HG02885 (cell line): ENCODE measurements around the gene PSMA2.

Experiments
- ATAC-seq: cut with Tn5 transposase; IDR thresholded peaks from one replicate; pipeline ENCODE4 v1.9.1; 2021; ENCODE audit warnings: mild to moderate bottlenecking; ENCODE audit not compliant: unreplicated experiment, poor library complexity

Gene PSMA2

DNA sequence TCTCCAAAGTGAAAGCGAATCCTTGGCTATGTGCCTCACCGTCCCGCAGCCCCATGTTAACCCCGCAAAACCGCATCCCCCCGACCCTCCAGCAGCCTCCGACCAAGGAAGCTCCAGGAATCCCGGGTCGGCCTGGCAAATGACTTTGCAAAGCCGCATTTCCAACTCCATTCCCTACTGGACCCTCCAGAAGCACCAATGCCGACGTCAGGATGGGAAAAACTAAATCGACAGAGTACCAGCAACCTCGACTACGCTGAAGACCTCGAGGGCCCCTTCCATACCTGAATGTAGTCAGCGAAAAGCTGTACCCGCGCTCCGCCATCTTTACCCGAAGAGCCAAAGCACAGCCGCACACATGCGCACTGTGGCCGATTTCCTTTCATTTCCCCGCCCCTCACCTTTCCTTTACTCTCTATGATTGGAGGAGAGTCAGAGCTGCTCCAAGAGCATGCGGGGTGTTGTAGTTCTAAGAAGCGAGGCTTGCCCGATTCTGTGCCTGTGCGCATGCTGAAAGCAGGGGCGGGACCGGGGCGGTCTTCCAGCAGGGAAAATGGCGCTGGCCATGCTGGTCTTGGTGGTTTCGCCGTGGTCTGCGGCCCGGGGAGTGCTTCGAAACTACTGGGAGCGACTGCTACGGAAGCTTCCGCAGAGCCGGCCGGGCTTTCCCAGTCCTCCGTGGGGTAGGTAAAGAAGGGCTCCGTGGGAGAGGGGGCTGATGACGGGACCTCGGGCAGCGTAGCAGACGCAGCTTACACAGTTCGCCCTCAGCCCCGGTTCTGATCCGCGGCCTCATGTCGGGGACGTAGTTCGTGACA, at the start of gene PSMA2, which contains the start of gene MRPL32:
Gene PSMA2, minus strand, starts transcription at position 341 of the 818 bp plus-strand sequence. Its CDS starts 16 bp downstream, at position 325.
Gene MRPL32, plus strand, starts transcription at position 543 of the 818 bp plus-strand sequence. Its CDS starts 11 bp downstream, at position 554.
- ATAC-seq, result peak; percentile 99

GRCh38 chr7:42981601-42982000, 49.6 kb upstream of the PSMA2 start:
- ATAC-seq, result no peak

DNA sequence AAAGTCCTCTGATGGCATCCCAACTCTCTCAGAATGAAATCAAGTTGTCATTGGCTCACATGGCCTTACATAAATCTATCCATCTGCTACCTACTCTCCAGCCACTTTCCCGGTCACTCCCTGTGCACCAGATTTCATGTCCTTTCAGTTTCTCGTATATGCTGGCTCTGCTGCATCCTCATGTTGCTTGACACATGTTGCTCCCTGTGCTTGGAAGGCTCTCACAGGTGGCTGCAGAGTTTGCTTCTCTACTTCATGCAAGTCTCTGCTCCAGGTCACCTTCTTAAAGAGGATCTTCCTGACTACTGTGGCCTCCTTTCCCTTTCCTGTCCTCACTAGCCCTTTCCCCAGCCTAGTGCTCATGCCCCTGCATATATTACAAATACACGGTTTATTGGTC, 48.5 kb upstream of the PSMA2 start:
- no peak for ATAC-seq

DNA sequence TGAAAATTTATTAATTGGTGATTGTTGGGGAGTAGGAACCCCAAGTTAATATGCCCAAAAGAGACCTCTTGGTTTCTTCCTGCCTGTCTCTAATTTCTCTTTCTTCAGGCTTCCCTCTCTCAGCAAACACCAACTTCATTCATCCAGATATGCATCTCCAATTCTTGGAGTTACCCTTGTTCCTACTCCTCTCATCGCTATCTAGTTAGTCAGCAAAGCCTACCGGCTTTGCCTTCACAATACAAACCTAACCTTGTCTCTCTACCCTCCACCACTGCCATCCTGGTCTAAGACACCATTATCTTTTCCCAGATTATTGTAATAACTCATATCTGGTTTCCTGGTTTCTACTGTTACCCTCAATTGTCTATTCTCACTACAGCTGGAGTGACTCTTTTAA, 48.1 kb upstream of the PSMA2 start:
- no peak for ATAC-seq

DNA sequence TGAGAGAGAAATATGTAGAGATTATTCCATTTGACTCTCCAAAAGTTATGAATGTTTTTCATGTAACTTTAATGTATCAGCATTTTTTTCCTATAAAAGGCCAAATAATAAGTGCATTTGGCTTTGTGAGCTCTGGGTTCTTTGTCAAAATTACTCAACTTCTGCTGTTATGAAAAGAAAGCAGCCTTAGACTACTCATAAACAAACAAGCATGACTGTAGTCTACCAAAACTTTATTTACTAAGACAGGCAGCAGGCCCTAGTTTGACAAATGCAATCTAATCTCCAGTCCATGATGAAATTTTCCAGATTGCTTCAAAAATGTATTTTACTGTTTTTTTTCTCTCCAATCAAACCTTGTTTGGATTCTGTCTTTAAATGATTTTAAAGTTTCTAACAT, 46.5 kb upstream of the PSMA2 start:
- ATAC-seq, result no peak

GRCh38 chr7:42976371-42976770, 44.4 kb upstream of the PSMA2 start:
- ATAC-seq, result no peak

- no peak for ATAC-seq
Measured at GRCh38 chr7:42972699-42973500, 40.9 kb upstream of the PSMA2 start.

DNA sequence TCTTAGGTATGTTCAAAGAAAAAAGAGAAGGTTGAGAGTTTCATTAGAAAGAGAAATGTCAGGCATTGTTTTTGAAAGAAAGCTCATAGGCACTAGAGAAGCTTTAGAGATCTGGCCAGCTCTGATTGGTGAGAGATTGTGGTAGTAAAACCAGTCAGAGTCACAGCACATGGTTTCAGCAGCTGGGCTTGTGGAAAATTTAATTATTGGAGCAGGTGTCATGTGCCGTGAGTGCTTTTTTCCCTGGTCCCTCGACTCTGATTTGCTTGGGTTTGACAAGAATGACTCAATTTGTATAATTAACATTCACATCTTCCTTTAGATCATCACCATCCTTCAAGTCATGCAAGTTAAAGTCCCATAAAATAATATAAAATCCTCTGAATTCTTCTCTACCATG, 35.4 kb upstream of the PSMA2 start:
- ATAC-seq, result no peak

DNA sequence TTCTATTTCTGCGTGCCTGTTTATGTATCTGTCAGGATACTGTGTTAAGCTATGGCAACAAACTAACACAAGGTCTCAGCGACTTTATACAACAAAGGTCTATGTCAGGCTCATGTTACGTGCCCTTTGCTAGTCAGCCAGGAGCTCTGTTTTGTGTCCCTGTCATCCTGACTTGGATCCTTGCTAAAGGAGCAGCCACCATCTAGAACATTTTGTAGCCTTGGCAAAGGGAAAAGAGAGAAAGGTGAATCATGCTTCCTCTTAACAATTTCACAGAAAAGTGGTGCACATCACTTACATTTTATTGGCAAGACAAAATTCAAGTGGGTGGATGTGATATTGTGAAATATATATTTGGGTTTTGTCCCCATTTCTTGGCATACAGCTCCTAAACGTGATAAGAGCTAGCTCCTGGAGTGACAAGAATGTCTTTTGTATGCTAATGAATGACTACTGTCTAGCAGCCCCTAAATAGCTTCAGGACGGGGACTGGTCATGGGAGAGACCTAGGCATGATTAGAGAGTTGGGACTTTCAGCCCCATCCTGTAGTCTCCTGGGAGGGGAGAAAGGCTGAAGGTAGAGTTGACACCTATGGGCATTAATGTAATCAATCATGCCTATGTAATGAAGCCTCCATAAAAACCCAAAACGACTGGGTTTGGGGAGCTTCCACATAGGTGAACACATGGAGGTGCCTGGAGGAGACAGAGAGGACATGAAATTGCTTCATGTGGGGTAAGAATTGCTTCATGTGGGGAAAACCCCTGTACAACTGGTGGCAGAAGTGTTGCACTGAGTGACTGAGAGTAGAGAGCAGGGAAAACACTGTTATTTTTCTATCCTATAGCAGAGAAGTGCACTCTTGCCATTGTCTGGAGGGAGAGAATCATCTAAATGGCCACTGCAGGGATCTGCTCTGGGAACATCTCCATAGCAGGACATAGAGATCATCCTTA, 33.2 kb upstream of the PSMA2 start:
- ATAC-seq, result peak; percentile 66

DNA sequence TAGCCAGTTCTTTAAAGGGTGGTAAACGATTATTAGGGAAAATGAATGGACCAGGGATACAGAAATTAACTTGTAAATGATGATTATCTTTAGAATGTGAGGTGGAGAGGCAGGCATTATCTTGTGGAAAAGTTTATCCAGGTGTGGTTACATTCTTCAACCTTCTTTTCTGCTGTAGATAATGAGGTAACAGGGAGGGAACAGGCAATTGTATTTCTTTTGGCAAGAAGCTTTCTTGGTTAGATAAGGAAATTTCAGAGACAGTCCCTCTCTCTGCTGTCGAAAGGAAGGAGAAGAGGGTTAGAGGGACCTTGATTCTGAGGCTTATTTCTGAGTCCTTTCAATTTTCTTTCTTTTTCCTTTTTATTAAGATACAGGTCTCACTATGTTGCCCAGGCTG, 32.3 kb upstream of the PSMA2 start:
- ATAC-seq, result no peak

- no peak for ATAC-seq
Measured at GRCh38 chr7:42961170-42961569, 29.2 kb upstream of the PSMA2 start.

DNA sequence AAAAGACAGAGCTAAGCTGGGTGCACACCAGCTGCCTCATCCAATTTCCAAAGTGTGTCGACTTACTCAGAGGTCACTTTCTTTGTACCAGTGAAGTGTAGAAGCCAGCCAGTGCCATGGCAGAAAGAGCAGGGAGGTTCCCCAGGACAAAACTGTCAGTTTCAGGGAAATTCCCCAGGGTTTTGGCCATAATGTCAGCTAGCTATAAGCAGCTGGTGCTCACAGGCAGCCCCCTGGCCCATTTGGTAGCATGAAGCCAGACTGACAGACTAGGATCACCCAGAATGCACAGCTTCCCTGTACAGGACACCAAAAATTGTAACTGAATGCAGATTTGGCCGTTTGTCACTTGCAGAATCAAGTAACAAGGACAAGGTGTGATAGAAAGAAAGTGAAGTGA, 28.8 kb upstream of the PSMA2 start:
- no peak for ATAC-seq

DNA sequence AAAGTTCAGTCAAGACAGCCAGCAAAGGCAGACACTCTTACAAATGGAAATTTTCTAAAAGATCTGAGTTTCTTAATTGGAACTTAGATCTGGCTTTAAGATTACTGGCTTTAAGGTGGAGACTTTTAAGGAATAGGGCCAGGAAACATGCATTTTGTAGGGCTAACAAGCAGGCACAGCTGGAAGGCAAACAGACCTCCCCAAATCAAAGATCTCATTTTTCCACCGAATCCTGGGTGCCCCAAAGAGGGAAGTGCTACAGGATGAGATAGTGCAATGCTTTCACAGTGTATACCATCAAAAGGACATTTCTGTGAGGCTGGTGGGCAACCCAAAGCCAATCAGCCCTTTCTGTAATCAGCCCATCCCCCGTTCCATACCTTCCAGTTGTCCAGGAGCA, 27.6 kb upstream of the PSMA2 start:
- no peak for ATAC-seq

- no peak for ATAC-seq
Measured at GRCh38 chr7:42956062-42956461, 24.1 kb upstream of the PSMA2 start.

DNA sequence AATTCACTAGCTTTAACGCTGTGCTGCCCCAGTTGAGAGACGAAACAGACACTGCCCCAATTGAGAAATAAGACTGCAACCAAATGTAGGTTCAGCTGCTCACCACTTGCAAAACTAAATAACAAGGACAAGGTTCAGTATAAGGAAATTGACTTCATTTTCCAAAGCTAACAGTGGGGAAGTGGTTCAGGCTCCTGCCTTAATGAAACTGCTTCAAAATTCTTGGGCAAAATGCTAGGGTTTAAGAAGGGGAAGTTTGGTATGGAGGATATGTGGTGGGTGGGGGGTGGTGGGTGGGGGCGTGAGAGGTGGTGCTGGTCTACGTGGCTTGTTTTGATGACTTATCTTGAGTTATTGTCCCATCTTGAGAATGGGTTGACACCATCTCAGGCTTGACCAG, 22.0 kb upstream of the PSMA2 start:
- ATAC-seq, result no peak

DNA sequence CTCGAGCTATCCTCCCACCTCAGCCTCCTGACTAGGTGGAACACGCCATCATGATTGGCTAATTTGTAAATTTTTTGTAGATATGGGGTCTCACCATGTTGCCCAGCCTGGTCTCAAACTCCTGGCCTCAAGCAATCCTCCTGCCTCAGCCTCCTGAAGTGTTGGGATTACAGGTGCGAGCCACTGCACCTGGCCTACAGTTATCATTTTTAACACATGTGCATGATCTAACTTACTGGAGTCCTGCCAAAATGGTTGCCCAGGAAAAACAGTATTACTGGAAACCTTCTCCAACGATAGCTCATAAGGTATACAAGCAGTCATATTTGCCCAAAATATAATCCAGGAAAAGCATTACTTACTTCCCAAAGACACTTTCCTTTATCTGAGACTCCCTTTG, 20.4 kb upstream of the PSMA2 start:
- no peak for ATAC-seq

- ATAC-seq, result no peak
Measured at GRCh38 chr7:42950417-42950816, 18.4 kb upstream of the PSMA2 start.

DNA sequence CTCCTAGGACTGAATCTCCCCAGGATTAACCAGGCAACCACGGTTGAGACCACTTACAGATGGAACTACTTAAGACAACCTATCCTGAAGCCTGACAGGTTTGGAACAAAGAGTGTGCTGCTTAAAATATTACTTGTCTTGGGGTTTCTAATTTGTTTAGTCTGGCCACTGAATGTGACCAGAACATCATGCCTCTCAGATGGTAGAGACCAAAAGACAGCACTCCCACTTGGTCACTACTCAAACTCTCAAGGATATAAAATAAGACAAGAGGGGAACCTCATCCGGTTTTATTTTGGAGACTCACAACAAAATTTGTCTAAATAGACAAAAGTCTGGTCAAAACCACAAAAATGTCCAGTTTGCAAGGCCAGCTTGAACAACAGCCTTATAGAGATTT, 15.5 kb upstream of the PSMA2 start:
- no peak for ATAC-seq

DNA sequence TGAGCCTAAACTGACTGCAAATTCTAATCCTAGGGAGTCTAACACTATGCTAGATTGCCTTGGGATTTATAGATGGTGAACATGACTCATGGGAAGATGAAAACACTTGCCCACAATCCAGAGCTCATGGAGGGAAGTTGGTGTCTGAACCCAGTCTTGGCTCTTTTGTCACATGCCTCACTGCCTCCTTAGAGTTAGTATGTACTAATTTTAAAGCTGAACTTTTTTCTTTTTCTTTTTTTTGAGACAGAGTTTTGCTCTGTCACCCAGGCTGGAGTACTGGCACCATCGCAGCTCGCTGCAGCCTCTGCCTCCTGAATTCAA, 14.6 kb upstream of the PSMA2 start:
- peak; percentile 10 for ATAC-seq

GRCh38 chr7:42945821-42946626, 14.1 kb upstream of the PSMA2 start:
- peak; percentile 80 for ATAC-seq
